LHCN-M2 (cell line): ENCODE measurements around the gene SLC43A1. TPM values are rescaled to one million over a fixed set of nuclear protein-coding genes. Genes with fewer than 3 reads are reported as not detected.
A peak's percentile ranks its signal among the peaks of the same experiment; 100 is the strongest.
"Not testable (repeated sequence)": the region's sequence is repeated elsewhere in the genome, so short reads cannot be mapped to it uniquely, and the experiment has no call there.

Experiments used
- DNase-seq: peaks from one replicate; pipeline ENCODE4 v3.0.0-alpha.2; 2012; ENCODE audit warnings: low read depth
- polyA plus RNA-seq: library from polyadenylated mRNA; unstranded; fragments of >200 nt; gene quantifications from one replicate; pipeline ENCODE4 v1.2.1, GENCODE V29; 2012; ENCODE audit warnings: missing spikeins
- total RNA-seq: library from RNA; depleted of rRNA; stranded (reverse); fragments of >200 nt; gene quantifications from 2 replicates; pipeline ENCODE4 v1.2.3, GENCODE V29; 2014; rRNA removed

The SLC43A1 gene
- total RNA-seq: 5.1 and 7.7 TPM in 2 replicates
- polyA plus RNA-seq: 3.3 TPM

GRCh38 chr11:57515332-57516060, at the start of gene SLC43A1:
Gene SLC43A1 (minus strand): TSS chr11:57515702. CDS start chr11:57514111, 1,591 bp downstream.
- peak; percentile 55 for DNase-seq

DNA sequence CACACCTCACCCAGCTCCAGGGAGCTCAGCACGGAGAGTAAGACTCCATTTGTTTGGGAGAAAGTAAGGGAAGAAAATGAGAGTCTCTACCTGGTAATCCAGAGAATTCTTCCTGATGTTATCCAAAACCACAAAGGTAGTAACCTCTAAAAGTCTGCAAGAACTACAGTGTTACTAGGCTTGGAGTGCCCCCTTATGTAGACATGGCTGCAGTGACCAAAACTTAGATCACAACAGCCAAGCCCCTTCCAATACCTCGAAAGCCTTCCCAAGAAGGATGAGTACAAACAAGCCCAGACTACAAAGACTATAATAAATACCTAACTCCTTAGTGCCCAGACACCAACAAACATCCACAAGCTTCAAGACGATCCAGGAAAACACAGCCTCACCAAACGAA, 47.1 kb upstream of the SLC43A1 start:
- no peak for DNase-seq

GRCh38 chr11:57560146-57560545, 44.6 kb upstream of the SLC43A1 start:
- no peak for DNase-seq

- no peak for DNase-seq
Observed at GRCh38 chr11:57556041-57556440, 40.5 kb upstream of the SLC43A1 start.

GRCh38 chr11:57555393-57555792, 39.9 kb upstream of the SLC43A1 start:
- DNase-seq: no peak

DNA sequence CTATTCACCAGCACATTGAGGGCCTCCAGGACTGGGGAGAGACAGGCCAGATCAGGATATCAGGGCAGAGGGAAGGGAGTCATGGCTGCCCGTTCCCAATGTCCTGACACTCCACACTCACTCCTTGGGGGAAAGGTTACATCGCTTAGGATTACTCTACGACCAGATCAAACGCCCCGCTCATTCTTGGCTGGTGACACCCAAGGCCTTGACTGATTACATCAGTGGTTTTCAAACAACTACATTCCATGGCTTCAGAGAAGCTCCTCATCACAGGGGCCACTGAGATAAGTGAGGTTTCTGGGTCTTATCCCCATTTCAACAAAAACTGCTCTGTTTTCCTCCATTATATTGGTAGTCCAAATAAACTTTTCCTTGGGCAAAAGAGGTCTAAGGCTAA, 37.0 kb upstream of the SLC43A1 start:
- no peak for DNase-seq

GRCh38 chr11:57551941-57552340, 36.4 kb upstream of the SLC43A1 start:
- DNase-seq: no peak

GRCh38 chr11:57549983-57550382, 34.5 kb upstream of the SLC43A1 start:
- DNase-seq: no peak

GRCh38 chr11:57547854-57548377, 32.4 kb upstream of the SLC43A1 start:
- DNase-seq: no peak

DNA sequence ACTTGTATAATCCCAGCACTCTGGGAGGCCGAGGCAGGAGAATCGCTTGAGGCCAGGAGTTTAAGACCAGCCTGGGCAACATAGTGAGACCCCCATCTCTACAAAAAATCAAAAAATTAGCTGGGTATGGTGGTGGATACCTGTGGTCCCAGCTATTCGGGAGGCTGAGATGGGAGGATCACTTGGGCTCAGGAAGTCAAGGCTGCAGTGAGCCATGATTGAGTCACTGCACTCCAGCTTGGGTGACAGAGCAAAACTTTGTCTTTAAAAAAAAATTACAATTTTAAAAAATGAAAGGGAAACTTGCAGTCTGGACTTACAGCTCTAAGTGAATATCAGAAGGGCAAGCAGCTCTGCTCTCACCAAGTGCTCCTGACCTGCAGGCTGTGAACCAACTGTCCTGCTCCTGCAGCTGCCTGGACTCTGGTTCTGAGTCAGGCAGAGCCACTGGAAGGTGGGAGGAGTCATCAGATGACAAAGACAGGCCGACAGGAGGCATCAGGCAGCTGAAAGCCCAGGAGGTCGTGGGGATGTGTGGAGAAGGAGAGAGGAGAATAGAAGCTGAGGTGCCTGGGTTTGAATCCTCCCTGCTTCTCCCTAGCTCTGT, 31.5 kb upstream of the SLC43A1 start:
- peak; percentile 88 for DNase-seq

DNA sequence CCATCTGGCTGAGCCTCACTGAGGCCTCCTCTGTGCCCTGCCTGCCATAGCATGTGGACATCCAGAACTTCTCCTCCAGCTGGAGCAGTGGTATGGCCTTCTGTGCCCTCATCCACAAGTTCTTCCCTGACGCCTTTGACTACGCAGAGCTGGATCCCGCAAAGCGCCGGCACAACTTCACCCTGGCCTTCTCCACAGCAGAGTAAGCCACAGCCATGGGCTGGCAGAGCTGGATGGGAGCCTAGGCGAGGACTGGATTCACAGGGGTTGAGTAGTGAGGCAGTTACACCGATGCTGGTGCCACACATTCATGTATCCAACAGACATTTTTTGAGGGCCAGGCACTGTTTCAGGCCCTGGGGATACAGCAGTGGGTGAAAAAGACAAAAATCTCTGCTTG, 30.9 kb upstream of the SLC43A1 start:
- no peak for DNase-seq

GRCh38 chr11:57545883-57546282, 30.4 kb upstream of the SLC43A1 start:
- DNase-seq: no peak

GRCh38 chr11:57544566-57544965, 29.1 kb upstream of the SLC43A1 start:
- DNase-seq: no peak

DNA sequence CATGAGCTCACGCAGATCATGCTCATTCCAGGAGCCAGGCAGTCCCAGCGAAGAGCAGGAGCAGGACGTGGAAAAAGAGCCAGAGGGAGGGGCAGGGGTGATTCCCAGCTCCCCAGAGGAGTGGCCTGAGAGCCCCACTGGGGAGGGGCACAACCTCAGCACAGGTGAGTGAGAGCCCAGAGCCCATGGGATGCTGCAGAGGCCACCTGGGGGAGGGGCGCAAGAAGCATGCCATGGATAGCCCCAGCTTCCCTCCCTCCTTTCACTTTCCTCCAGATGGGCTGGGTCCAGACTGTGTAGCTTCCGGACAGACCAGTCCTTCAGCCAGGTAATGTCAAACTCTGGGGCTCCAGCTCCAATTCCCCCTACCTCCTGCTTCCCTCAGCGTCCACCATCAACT, 28.1 kb upstream of the SLC43A1 start:
- no peak for DNase-seq

- no peak for DNase-seq
Observed at GRCh38 chr11:57542582-57542981, 27.1 kb upstream of the SLC43A1 start.

- DNase-seq: peak; percentile 32
Observed at GRCh38 chr11:57541169-57541568, 25.7 kb upstream of the SLC43A1 start.

DNA sequence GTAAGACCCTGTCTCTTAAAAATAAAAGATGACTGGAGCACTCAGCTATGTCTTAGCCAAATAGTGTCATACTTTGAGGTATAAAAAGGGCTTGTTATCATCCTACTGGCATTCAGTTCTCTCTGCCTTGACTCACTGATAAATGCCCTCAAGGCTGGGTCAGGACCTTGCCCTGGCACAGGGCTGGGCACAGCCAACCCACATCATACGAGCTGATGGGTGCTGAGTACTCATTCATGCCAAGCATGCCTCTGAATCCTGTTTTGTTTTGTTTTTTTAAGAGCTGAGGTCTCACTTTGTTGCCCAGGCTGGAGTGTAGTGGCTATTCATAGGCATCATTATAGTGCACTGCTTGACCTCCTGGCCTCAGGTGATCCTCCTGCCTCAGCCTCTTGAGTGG, 23.8 kb upstream of the SLC43A1 start:
- DNase-seq: no peak

DNA sequence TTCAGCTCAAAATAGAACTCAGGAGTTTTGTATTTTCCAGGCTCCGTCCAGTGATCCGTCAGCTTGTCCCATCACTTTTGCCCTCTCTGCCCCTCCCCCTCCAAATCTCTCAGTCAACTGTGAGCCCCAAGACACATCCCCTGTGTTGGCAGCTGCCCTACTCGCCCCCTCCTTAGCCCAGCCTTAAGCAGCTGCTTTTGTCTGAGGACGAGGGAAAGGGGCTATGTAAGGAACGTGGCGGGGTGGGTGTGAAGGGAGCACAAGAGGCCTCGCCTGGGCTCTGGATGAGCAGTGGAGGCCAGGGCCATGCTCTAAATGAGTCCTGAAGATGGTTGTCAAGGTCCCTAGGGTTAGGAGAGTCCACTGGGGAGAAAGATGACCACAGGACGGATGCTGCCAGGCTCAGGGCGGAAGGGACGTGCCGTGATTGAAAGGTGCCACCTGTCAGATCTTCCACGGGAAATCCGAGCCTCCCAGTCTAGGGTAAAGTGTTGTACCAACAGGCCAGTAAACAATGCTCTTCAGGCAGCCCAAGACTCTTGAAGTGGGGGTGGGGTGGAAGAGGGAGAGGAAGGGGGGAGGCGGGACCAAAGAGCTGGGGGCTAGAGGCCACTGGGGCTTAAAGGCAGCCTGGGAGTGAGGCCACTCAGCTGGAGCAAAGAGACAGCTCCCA, 21.6 kb upstream of the SLC43A1 start, which contains the start of gene SMTNL1:
TSS of gene SMTNL1 (plus strand) at position 649 of the 673 bp plus-strand sequence. CDS start 5,048 bp downstream, outside the sequence.
- no peak for DNase-seq

GRCh38 chr11:57534449-57534848, 18.9 kb upstream of the SLC43A1 start:
- DNase-seq: not testable (repeated sequence)

DNA sequence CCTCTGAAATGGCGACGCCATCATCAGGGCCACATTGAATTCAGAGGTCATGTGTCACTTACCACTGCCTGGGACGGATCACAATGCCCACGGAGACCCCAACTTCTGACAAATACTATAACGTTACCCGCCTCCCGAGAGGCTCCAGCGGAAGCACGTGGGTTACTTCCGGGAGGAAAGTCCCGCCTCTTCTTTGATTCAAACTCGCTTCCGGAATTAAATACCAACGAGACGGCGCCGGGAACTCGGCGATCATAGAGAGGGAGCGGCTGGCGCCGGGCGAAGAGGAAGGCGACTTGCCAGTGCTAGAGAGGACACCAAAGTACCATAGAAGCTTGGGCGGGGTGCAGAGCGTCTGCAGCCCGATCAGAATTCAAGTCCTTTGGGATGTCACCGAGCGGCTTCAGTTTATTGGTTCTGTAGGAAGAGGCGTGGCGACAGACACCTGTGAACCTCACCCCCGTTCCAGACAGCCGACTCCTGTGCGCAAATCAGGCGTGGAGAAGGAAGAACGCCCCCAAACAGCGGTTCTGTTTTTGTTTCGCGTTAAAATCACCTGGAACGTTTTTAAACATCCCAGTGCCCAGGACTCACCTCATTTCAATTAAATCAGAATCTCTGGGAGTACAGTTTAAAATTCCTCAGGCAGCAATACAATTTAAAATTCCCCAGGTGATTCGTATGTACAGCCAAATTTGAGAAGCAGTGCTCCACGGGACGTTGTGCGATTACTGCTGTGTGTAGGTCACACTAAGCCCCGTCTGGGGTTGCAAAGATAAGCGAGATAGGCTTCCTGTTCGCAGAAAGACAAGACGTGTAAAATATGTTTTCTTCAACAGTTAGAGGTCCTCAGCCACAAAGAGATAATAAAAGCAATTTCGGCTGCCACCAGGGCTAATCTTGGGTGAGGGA, 15.3 kb upstream of the SLC43A1 start, which contains the start of gene TIMM10:
TSS of gene TIMM10 (minus strand) at position 159 of the 912 bp plus-strand sequence. CDS start 565 bp downstream, outside the sequence.
- peak; percentile 97 for DNase-seq

DNA sequence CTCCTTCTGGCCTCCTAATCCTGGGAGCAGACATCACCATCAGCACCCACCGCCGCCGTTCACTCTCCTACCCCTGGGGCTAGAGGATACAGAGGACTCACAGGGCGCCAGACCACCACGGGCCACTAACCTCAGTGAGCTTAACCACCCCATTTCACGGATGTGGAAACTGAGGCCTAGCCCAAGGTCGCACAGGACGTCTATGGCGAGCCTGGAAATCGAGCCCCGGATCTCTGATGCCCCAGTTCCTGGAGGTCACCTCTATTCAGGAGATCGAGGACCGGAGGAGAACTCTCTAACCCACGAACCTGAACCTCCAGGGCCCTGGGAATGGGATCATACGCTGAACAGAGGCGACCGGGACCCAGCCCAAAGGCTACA, 14.7 kb upstream of the SLC43A1 start:
- DNase-seq: no peak
